AG09309 (cell line): ENCODE results near the gene FBXO44.

Experiments used
- DNase-seq: peaks from one replicate; pipeline ENCODE4 v3.0.0-alpha.2; 2010; ENCODE audit warnings: low read depth
- H3K4me3 ChIP-seq: 2 replicates; pipeline ENCODE4 v1.5.1; 2011; ENCODE audit warnings: mild to moderate bottlenecking, low read depth, low read length, moderate library complexity; ENCODE audit not compliant: control insufficient read depth
- CTCF ChIP-seq: IDR thresholded peaks from 2 replicates; pipeline ENCODE4 v1.5.1; 2011; ENCODE audit warnings: mild to moderate bottlenecking, low read depth, low read length, inconsistent platforms; ENCODE audit not compliant: insufficient read depth, control insufficient read depth; ENCODE audit errors: missing control alignments

The FBXO44 gene

GRCh38 chr1:11682799-11683198 lies 28.1 kb downstream of the FBXO44 start:
- no peak for TF ChIP-seq CTCF
- no peak overlapping the region for H3K4me3 ChIP-seq
- DNase-seq: no peak

GRCh38 chr1:11684070-11684469 lies 29.4 kb downstream of the FBXO44 start:
- H3K4me3 ChIP-seq: no peak overlapping the region
- DNase-seq: no peak
- TF ChIP-seq CTCF: no peak

- H3K4me3 ChIP-seq: no peak overlapping the region
- TF ChIP-seq CTCF: no peak
- DNase-seq: no peak
Observed at GRCh38 chr1:11685210-11685752, 30.6 kb downstream of the FBXO44 start.

GRCh38 chr1:11688506-11688905 lies 33.8 kb downstream of the FBXO44 start:
- TF ChIP-seq CTCF: no peak
- no peak for DNase-seq
- H3K4me3 ChIP-seq: no peak overlapping the region

- no peak for DNase-seq
- H3K4me3 ChIP-seq: no peak overlapping the region; the same call in 1 of the 2 replicates
- no peak for TF ChIP-seq CTCF
Observed at GRCh38 chr1:11690397-11691301, 36.0 kb downstream of the FBXO44 start.

GRCh38 chr1:11691302-11691914 lies 36.7 kb downstream of the FBXO44 start, which contains the start of gene DRAXIN:
Gene DRAXIN (plus strand): TSS chr1:11691710. CDS start chr1:11706259, 14,549 bp downstream.
- no peak within 1 kb of the TSS; the same call in 1 of the 2 replicates for H3K4me3 ChIP-seq
- DNase-seq: no peak

More at GRCh38 chr1:11691302-11691914, 36.7 kb downstream of the FBXO44 start, which contains the start of gene DRAXIN:
- TF ChIP-seq CTCF: no peak
